ENCODE results near the gene SHISA4. TPM values are rescaled to one million over a fixed set of nuclear protein-coding genes. Genes with fewer than 3 reads are reported as not detected.

The SHISA4 gene
- total RNA-seq, 1 experiment from 2014 or later, result 9.9 TPM

GRCh38 chr1:201890223-201890622 lies 1.5 kb downstream of the SHISA4 start:
- CTCF ChIA-PET, result no interaction called here
- no peak for DNase-seq
- Mint-ChIP-seq H3K4me1 (ENCODE audit: low read depth, unreplicated experiment) (peaks cover 6% of the 10 kb centered on the region), H3K27me3 (ENCODE audit: unreplicated experiment) (peaks cover 14% of the 10 kb centered on the region), H3K9me3 (ENCODE audit: low read depth, unreplicated experiment) (no peaks in the 10 kb centered on the region), H3K4me3 (ENCODE audit: low read depth, unreplicated experiment) (no peak overlapping the region), H3K36me3 (ENCODE audit: insufficient read depth, unreplicated experiment) (peaks cover 26% of the 10 kb centered on the region), H3K27ac (ENCODE audit: unreplicated experiment) (no peak overlapping the region)
- TF ChIP-seq CTCF (IDR thresholded peaks at IDR 0.05; ENCODE audit: unreplicated experiment), result no peak
- no TSS peak for BruUV-seq (replicated peaks)
- intact Hi-C loops (cut with micrococcal nuclease; ENCODE audit: unreplicated experiment), result no loop called here

GRCh38 chr1:201890806-201891450 lies 2.2 kb downstream of the SHISA4 start:
- Mint-ChIP-seq H3K9me3 (ENCODE audit: low read depth, unreplicated experiment) (no peaks in the 10 kb centered on the region), H3K4me3 (ENCODE audit: low read depth, unreplicated experiment) (no peak overlapping the region), H3K36me3 (ENCODE audit: insufficient read depth, unreplicated experiment) (peaks cover 28% of the 10 kb centered on the region), H3K27me3 (ENCODE audit: unreplicated experiment) (peaks cover 14% of the 10 kb centered on the region), H3K27ac (ENCODE audit: unreplicated experiment) (no peak overlapping the region), H3K4me1 (ENCODE audit: low read depth, unreplicated experiment) (peaks cover 3% of the 10 kb centered on the region)
- BruUV-seq (replicated peaks), result no TSS peak
- CTCF ChIA-PET, result no interaction called here
- no peak for TF ChIP-seq CTCF (IDR thresholded peaks at IDR 0.05; ENCODE audit: unreplicated experiment)
- DNase-seq, result no peak
- intact Hi-C loops (cut with micrococcal nuclease; ENCODE audit: unreplicated experiment), result no loop called here

GRCh38 chr1:201891451-201892045 lies 2.9 kb downstream of the SHISA4 start:
- Mint-ChIP-seq H3K27ac (ENCODE audit: unreplicated experiment) (no peak overlapping the region), H3K36me3 (ENCODE audit: insufficient read depth, unreplicated experiment) (peaks cover 28% of the 10 kb centered on the region), H3K4me1 (ENCODE audit: low read depth, unreplicated experiment) (peaks cover 9% of the 10 kb centered on the region), H3K27me3 (ENCODE audit: unreplicated experiment) (peaks cover 14% of the 10 kb centered on the region), H3K4me3 (ENCODE audit: low read depth, unreplicated experiment) (no peak overlapping the region), H3K9me3 (ENCODE audit: low read depth, unreplicated experiment) (no peaks in the 10 kb centered on the region)
- no peak for TF ChIP-seq CTCF (IDR thresholded peaks at IDR 0.05; ENCODE audit: unreplicated experiment)
- intact Hi-C loops (cut with micrococcal nuclease; ENCODE audit: unreplicated experiment), result no loop called here
- CTCF ChIA-PET, result no interaction called here
- no TSS peak for BruUV-seq (replicated peaks)
- no peak for DNase-seq

GRCh38 chr1:201892211-201892610 lies 3.5 kb downstream of the SHISA4 start:
- H3K36me3 Mint-ChIP-seq (ENCODE audit: insufficient read depth, unreplicated experiment), result peaks cover 28% of the 10 kb centered on the region
- CTCF ChIA-PET, result no interaction called here

More at GRCh38 chr1:201892211-201892610, 3.5 kb downstream of the SHISA4 start:
- DNase-seq, result no peak
- H3K4me3 Mint-ChIP-seq (ENCODE audit: low read depth, unreplicated experiment), result no peak overlapping the region
- no peak for TF ChIP-seq CTCF (IDR thresholded peaks at IDR 0.05; ENCODE audit: unreplicated experiment)
- H3K4me1 Mint-ChIP-seq (ENCODE audit: low read depth, unreplicated experiment), result peaks cover 10% of the 10 kb centered on the region
- no peak overlapping the region for H3K27ac Mint-ChIP-seq (ENCODE audit: unreplicated experiment)
- peaks cover 11% of the 10 kb centered on the region for H3K27me3 Mint-ChIP-seq (ENCODE audit: unreplicated experiment)
- no peaks in the 10 kb centered on the region for H3K9me3 Mint-ChIP-seq (ENCODE audit: low read depth, unreplicated experiment)
- intact Hi-C loops (cut with micrococcal nuclease; ENCODE audit: unreplicated experiment), result no loop called here
- no TSS peak for BruUV-seq (replicated peaks)
